ENCODE measurements around the gene SIGMAR1.

SIGMAR1 gene

GRCh38 chr9:34630402-34631154 is 7.0 kb downstream of the SIGMAR1 start:
- DNase-seq (ENCODE audit: low spot score) = no peak

GRCh38 chr9:34629491-34629808 is 8.1 kb downstream of the SIGMAR1 start:
- no peak for DNase-seq (ENCODE audit: low spot score)

GRCh38 chr9:34628656-34629490 is 8.7 kb downstream of the SIGMAR1 start, which contains the start of gene ARID3C:
TSS of gene ARID3C (minus strand) at chr9:34629066. CDS start at chr9:34628014, 1,052 bp downstream.
- DNase-seq (ENCODE audit: low spot score) = no peak

GRCh38 chr9:34627716-34628655 is 9.6 kb downstream of the SIGMAR1 start:
- no peak for DNase-seq (ENCODE audit: low spot score)

GRCh38 chr9:34625186-34625486 is 12.5 kb downstream of the SIGMAR1 start:
- DNase-seq (ENCODE audit: low spot score) = no peak

GRCh38 chr9:34624475-34625185 is 13.0 kb downstream of the SIGMAR1 start:
- DNase-seq (ENCODE audit: low spot score) = peak; percentile 66

DNA sequence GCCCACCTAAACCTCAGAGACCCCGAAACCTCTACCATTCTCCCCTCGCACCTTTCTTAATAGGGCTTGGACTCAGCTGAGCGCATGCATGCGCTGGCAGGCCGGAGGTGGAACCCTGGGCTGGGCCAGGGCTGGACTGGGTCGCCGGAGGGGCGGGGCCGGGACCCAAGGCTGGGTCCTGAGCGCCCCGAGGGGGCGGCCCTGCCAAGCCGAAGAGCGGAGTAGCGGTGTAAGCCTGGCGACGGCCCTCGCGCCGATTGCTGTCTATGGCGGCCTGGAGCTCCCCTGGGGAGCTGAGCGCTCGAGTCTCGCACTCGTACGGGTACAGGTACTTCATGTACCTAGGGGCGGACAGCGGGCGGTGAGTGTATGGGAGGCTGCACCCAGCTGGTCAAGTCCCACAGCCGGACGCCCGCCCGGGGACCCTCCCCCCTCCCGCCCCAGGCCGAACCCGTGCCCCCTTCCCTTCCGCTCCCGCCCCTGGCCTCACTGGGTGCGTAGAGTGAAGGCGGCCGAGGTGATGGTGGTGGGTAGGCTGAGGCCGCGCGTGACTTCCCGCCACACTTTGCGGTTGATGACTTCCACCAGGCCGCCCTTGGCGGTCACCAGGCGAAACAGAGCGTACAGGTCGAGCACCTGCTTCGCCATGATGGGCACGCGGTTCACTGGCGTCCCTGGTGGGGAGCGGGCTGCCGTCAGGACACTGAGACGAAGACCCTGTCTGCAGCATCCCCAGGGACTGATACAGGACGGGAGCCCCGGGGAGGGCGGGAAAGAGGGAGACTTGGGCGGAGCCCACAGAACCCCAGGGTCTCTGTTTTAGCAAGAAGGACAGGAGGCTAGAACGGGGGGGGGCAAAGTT is 14.0 kb downstream of the SIGMAR1 start:
- DNase-seq (ENCODE audit: low spot score) = no peak

- DNase-seq (ENCODE audit: low spot score) = peak; percentile 92
Observed at GRCh38 chr9:34620061-34620994, 17.3 kb downstream of the SIGMAR1 start, which contains the start of gene DCTN3. TSS of gene DCTN3 (minus strand) at chr9:34620495. CDS start at chr9:34620464, 31 bp downstream.

GRCh38 chr9:34615132-34615531 is 22.5 kb downstream of the SIGMAR1 start:
- DNase-seq (ENCODE audit: low spot score) = no peak

DNA sequence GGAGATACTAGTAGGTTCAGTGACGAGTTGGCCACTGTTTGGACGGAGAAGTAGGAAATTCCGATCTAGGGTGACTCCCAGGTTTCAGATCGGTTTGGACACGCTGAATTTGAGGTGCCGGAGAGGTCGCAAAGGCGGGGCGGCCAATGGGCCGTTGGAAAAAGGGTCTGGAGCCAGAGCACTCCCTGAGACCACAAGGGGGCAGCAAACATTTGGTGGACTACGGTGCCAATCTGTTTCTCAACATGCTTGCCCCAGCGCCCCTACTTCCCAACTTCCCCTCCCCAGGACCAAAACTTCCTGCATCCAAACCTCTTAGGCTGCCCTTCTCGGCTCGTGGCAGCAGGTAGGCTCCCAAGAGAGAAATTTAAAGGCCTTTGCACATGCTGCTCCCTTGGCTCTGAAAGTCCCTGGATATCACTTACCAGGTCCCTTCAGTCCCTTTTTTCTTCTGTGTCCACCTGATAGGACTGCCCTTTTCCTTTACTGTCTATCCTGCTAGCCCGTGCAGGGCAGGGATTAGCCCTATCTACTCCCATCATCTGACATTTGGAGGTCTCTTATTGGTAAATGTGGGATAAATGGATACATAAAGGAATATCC is 24.7 kb downstream of the SIGMAR1 start:
- DNase-seq (ENCODE audit: low spot score) = peak; percentile 88

DNA sequence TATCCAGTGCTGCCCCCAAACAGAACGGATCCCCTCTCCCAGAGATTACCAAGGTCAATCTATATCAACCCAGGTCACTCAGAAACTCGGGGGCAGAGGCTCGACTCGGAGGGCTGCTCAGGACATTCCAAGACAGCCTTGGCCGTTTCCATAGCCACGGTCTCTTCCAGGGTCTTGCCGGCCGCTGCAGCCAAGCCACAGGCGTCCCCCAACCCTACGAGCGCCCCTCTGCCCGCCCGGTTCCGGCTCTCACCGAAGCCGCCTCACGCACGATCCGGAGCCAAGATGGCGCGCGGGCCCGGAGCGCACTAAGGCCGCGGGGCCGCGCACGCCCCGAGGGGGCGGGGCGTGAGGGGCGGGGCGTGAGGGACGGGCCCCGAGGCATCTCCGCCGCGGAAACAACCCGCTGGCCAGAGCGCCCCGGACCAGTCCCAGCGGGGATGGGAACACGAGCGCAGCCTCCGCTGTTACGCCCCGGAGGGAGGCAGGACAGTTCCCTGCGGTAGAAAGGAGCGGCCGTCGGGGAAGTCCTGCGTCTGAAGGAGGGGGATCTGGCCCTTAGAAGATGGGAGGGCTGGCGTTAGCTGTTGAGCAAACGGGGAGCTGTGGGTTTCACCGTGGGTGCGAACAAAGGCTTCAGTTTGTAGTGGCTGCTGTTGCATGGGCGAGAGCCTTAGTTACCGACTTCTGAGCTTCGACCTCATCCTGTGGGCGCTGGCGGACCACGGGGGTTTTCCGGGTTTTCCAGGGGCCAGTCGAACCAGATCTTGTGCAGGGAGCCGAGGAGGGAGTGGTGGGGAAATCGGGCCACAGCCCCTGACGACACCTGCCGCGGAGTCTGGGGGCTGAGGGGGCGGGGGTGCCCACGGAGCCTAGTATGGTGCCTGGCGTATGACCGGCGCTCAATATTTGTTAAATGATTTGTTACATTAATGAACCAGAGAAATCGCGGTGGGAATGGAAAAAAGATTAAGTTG is 25.5 kb downstream of the SIGMAR1 start, which contains the start of gene RPP25L:
Gene RPP25L (minus strand): TSS at position 287 of the 977 bp plus-strand sequence. CDS start 801 bp downstream, outside the sequence.
- DNase-seq (ENCODE audit: low spot score) = peak; percentile 90

DNA sequence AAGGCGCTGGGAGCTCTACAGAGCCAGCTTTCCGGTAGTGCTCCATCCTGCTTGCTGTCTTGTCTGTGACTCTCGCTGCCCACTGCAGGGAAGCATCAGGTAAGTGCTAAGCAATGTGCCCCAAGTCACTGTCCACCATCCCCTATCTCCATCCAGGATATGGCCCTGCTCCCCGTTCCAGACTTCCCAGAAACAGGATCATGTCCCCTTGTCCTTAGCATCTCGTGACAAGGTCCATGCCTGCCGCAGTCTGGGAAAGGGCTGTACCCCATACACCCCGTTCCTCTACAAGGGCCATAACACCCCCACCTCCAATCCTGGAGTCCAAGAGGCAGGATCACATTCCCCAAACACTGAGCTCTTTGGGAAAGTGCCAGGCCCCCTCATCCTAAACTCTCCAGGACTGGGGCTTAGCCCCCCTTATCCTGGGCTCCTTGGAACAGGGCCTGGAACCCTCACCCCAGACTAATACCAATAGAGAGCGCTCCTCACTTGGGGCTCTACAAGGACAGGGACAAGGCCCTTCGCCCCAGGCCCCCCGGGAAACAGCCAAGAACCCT is 26.3 kb downstream of the SIGMAR1 start:
- no peak for DNase-seq (ENCODE audit: low spot score)

DNA sequence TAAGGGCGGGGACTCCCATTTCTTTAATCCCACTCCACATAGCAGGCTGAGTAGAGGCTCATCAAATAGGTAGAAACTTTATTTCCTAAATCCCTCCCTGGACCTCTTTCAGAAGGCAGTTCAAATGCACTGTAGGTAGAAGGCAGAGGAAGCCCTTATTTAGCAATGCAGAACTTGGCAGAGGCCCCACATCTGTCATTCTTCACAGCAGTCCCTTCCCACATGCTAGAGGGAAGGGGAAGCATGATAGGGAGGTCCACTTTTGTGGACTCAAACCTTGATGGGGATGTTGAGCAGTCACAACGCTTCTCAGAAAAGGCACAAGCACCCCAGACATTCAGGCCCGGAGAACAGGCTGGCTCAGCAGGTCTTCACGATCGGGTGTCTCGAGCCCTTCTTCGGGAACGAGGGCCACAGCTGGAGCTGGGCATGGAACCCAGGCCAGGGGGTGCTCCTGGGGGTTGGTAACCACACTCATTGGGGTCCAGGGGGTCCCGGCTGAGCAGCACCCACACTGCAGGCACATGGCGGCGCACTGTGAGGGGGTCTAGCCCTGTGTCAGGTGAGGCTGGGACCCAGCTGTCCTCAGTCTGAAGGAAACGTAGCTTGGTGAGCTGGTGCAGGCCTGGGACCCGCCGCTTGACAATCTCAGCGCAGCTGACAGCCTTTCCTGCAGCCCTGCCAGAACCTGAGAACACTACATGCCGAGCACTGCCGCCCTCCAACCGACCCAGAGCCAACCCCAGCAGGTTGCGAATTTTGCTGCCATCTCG is 27.0 kb downstream of the SIGMAR1 start:
- no peak for DNase-seq (ENCODE audit: low spot score)

GRCh38 chr9:34607331-34607730 is 30.3 kb downstream of the SIGMAR1 start:
- no peak for DNase-seq (ENCODE audit: low spot score)

GRCh38 chr9:34606905-34607304 is 30.7 kb downstream of the SIGMAR1 start:
- DNase-seq (ENCODE audit: low spot score) = no peak

GRCh38 chr9:34606190-34606589 is 31.4 kb downstream of the SIGMAR1 start:
- no peak for DNase-seq (ENCODE audit: low spot score)
